Cortex of kidney (tissue), 1 donor: ENCODE measurements around the gene SSX2IP.
"Not testable (repeated sequence)": the region's sequence is repeated elsewhere in the genome, so short reads cannot be mapped to it uniquely, and the experiment has no call there.

ENCODE experiments used
- DNase-seq: peaks from one replicate; lab custom pipeline; 2025; lab: John Stamatoyannopoulos, UW

Gene SSX2IP

DNA sequence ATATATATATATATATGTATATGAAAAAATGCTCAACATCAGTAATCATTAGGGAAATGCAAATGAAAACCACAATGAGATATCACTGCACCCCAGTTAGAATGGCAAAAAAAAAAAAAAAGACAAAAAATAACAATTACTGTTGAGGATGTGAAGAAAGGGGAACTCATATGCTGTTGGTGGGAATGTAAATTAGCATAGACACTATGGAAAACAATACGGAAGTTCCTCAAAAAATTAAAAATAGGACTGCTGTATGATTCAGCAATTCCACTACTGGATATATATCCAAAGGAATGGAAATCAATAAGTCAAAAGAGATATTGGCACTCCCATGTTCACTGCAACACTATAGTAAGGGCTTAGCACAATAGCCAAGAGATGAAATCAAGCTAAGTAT, 74.5 kb downstream of the SSX2IP start:
- DNase-seq: no peak

DNA sequence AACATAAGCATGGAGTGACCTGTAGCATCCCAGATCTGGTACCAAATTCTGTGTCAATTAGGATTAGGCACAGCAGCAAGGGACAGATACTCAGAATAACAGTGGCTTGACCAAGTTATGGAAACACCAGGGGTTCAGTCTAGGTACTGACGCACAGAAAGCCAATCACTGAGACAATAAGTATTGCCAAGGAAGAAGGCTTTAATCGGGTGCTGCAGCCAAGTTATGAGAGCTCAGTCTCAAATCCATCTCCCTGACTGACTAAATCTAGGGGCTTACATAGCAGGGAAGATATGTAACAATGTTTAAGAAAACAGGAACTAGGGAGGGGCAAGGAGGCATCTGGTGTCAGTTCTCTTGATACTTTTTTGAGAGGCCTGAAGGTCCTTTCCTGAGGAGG, 76.4 kb downstream of the SSX2IP start:
- DNase-seq: no peak

DNA sequence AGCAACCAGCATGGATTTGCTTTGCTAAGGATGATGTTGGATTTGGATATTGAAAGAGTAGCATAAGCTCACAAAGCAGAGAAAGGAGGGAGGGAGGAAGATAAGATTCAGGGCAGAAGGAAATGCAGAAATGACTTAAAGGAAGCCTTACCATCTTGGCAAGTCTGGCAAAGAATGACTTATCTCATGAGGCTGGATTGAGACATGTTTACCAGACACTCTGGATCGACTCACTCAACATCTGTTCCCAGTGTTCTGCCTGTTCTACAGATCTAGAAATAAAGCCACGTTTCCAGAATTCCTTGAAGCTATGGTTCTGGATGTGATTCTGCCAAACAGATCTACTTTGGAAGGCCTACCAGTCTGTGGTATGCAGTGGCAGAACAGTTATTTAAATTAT, 77.2 kb downstream of the SSX2IP start:
- no peak for DNase-seq

DNA sequence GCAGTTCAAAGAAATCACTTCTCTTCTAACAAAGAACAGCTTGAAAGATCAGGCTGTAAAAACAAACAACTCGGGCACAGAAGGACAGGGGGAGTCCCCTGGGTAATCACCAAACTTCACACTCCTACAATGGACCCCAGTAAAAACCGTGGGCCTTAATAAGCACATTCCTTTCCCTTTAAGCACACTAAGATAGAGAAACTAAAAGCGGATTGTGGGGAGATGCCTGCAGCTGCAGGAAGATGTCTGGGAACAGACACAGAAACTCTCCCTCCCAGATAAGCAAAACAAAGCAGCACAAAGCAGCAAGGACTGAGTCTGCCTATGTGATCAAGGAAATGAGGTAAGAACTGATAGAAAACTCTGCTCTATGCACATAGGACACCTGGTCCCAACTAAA, 78.5 kb downstream of the SSX2IP start:
- no peak for DNase-seq

DNA sequence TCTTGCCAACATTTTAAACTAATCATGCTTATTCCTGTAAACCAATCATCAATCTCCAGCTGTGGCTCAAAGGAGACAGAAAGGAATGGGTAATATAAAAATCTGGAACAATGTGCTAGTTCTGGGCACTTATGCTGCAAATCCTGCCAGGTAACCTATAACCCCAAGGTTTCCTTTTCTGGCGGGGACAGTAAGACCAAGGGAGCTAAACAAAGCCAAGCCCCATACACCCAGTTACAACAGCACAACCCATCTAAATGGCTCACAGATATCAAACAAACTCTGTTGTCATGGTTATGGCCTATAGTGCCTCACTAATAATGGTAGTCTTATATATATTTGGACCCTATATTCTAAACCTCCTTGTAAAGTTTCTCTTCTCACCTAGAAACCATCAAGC, 79.2 kb downstream of the SSX2IP start:
- no peak for DNase-seq

DNA sequence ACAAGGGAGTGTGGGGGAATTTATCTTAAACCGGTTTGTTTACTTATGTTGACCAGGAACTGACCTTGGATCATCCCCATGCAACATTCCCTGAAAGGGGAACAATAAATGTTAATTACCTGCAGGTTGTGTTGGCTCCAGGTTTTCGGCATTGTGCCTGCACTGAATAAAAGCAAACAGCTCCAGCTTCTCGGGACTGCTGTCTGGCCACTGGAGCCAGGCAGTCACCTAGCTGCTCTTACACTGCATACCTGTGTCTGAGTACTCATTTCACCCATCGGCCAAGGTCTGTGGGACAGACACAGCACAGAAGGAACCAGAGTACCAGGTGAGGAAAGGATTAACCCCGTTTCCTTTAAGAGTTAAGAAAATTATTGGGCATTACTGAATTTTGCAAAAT, 83.3 kb downstream of the SSX2IP start:
- DNase-seq: no peak

DNA sequence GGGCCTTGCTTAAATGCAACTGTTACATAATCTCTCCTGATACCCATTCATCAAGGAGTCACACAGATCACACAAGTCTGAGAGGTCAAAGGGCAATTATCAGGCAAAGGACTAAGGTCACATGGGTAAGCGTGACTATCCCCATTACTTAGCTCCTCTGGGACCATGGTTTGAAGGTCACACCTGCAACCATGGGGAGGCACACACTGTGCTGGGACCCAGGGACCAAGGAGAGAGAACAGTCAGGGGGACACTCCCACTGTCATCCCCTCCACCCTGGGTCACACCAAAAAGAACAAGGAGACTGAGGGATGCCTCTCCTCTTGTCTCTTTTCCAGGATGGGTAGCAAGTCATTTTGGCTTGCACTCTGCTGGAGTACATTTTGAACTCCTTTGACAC, 85.1 kb downstream of the SSX2IP start:
- no peak for DNase-seq

DNA sequence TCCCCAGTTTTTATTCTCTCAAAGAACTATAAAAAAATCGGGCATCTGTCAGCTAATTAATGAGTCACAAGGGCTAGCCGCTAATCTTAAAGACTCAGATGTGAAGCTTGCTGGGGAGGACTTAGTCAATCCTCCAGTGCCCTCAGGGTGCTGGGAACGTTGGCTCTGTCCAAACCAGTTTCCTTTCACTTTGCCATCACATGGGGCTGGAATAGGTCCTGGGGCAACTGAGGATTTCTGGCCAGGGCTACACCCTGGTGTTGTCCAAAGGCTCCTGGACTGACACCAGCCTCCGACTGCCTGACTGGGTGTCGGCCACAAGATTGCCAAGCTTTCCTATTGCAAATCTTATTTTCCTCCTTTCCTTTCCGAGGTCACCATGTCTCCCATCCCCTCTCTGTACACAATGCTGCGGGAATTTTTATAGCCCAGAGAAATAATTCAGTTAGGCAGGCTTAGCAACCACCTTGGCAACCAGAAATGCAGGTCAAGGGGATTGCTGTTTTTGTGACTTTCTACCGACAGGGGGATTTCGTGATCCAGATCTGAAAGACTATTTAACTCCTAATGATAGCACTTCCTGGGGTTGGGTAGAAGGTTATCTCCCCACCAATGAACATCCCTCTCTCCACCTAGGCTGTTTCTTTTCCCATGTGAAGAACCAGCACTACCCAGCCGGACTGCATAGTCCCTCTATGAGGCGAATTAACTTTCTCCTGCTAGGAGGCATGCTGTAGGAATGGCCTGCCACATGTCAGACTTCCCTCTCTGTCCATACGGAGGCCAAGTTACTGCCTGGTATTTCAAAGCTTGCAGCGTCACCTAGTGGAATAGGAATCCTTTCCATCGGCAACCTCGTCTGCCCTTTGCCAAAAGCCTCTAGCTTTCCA, 86.1 kb downstream of the SSX2IP start:
- no peak for DNase-seq

DNA sequence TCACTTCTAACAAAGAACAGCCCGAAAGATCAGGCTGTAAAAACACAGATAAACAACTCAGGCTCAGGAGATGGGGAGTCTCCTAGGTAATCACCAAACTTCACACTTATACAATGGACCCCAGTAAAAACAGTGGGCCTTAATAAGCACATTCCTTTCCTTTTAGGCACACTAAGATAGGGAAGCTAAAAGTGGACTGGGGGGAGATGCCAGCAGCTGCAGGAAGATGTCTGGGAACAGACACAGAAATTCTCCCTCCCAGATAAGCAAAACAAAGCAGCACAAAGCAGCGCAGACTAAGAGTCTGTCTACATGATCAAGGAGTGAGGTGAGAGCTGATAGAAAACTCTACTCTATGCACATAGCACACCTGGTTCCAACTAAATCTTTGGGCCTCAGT, 87.0 kb downstream of the SSX2IP start:
- DNase-seq: no peak

DNA sequence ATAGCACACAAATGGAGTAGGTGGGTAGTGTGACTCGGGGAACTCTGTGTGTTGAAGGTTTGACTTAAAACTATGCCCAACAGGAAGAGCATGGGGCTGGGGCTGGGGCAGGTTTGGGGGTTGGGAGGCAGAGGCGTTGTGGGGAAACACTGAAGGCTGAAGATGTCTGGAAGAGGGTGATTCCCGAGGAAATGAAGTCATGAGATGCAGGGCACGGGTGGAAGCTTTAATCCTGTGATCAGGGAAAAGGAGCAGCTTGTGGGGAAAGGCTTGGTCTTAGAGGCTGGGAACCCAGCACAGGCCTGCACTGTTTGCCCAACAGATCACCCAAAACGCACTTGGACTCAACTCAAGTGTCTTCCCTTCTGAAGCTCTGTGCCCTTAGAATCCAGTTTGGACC, 89.5 kb downstream of the SSX2IP start:
- no peak for DNase-seq

DNA sequence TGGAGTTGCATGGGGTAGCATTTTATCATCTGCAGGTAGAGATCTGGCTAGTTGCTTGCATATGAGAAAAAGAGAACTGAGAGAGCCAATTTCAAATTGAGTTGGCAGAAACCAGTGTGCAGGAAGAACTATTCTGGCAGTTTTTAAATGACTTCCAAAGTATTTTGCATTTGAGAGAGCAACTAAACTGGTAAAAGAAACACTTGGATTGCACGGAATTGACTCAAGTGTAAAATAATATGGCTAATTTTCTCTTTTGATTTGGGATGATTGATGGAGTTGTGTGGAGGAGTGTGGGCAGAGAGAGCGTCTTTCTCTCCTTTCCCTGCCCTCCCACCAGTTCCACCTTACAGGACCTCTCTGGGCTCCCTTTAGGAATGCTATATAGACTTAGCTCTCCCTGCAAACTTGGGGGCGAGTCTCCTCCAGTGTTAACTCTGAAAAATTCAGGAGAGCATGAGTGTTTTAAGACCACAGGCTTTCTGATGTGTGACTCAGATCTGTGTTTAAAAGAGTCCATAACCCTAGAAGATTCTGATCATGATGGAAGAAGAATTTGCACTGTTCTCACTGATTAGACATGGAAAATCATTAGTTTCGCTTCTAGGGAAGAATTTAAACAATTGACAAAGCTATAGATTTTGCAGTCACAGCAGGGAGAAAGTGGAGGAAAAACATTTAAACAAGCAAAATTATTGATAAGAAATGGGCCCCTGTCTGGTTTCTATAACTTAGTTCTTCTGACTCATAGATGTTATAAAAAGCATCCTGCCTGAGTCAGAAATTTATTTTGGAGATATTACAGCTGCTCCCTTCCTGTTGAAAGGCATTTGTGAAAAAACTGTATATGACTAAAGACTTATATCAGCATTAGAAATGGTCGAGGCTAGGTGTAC, 91.2 kb downstream of the SSX2IP start:
- no peak for DNase-seq

DNA sequence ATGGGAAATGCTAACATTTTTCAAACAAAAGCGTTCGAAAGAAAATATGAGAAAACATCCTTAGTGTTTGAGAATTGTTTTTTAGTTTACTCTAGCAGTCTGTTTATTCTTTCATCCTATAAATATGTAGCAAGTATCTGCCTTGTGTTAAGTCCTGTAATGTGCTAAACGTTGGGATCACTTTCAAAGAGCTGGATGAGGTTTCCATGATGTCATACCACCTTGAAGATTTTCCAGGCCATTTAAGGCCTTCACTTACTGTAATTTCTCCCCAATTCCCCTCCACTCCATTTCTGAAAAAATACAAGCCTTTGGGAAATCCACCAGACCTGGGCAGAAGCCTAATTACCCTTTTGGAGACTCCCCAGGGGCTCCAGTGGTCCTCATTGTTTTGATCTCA, 91.8 kb downstream of the SSX2IP start:
- no peak for DNase-seq

DNA sequence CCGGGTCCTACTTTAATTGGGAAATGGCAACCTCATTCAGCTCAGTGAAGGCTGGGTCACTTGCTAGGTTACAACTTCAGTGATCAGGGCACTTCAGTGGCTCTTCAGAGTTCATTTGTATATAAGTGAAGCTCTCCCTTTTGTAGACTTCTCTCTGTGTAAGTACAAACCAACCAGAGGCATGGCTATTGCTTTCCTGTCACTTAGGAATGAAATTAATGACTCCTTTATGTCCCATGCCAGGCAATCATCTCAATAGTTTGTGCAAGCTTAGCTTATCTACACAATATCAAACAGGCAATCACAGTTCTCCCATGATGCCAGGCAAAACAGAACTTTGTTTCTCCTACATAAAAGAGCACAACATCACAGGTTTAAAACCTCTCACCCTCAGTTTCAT, 93.2 kb downstream of the SSX2IP start:
- DNase-seq: no peak

DNA sequence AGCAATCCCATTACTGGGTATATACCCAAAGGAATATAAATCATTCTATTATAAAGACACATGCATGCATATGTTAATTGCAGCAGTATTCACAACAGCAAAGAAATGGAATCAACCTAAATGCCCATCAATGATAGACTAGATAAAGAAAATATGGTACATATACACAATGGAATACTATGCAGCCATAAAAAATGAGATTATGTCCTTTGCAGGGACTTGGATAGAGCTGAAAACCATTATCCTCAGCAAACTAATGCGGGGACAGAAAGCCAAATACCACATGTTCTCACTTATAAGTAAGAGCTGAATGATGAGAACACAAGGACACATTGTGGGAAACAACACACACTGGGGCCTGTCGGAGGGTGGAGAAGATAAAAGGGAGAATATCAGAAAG, 95.3 kb downstream of the SSX2IP start:
- not testable (repeated sequence) for DNase-seq
